DMS114 treated with DMSO at 0.1 percent for 48 hours (cell line): ENCODE results near the gene RGL4.

Experiments
- DNase-seq: peaks from one replicate; lab custom pipeline; 2025; ENCODE audit not compliant: unreplicated experiment; lab: John Stamatoyannopoulos, UW

Gene RGL4

DNA sequence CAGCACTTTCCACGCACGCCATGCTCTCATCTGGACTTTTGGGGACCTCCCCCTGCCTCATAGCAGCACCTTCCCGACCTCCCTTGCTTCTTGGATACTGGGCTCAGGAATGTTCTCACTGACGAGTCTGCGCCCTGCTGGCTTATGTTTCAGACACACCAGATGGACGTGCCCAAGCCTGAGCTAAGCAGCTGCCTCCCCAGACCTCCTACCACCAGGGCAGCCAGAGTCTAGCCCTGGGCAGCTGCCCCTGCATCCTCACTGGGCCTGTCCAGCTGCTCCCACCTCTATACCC, 13.2 kb upstream of the RGL4 start:
- no peak for DNase-seq

DNA sequence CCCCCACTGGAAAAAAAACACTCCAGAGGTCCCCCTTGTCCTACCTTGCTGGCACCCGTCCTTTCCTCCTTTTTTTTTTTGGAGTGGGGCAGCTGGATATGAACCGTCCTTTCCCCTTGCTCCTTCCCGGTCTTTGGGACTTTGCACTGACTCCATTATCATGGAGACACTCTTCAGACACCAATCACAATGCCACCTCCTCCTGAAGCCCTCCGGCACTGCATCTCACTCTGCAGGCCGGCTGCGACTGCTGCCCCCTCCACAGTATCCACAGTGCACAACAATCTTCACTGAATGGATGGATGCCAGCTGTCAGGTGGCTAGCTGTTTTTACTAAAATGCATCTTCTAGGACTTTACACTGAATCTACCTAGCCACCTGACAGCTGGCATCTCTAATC, 12.7 kb upstream of the RGL4 start:
- DNase-seq: no peak

GRCh38 chr22:23681026-23681809, 9.6 kb upstream of the RGL4 start:
- no peak for DNase-seq

- no peak for DNase-seq
These were observed 8.7 kb upstream of the RGL4 start for GRCh38 chr22:23682077-23682476.

- DNase-seq: no peak
These were observed 7.9 kb upstream of the RGL4 start for GRCh38 chr22:23682827-23683355.

- no peak for DNase-seq
These were observed 7.3 kb upstream of the RGL4 start for GRCh38 chr22:23683545-23683944.

DNA sequence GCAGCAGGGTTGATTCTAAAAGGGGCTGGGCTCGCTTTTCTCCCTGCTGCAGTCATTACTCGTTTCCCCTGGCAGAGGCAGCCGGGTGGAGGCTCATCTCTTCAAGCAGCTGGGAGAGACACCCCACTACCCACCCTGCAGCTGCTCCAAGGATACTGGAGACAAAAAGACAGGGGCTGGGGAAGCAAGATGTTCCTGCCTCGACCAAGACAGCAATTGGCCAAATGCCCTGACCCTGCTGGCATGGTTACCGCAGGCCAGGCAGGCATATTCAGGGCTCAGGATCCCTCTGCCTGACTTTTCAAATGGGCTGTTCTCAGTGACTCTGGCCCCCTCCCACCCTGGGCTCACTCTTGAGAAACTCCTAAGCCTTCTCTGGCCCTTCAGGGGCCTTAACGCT, 6.8 kb upstream of the RGL4 start:
- DNase-seq: no peak

DNA sequence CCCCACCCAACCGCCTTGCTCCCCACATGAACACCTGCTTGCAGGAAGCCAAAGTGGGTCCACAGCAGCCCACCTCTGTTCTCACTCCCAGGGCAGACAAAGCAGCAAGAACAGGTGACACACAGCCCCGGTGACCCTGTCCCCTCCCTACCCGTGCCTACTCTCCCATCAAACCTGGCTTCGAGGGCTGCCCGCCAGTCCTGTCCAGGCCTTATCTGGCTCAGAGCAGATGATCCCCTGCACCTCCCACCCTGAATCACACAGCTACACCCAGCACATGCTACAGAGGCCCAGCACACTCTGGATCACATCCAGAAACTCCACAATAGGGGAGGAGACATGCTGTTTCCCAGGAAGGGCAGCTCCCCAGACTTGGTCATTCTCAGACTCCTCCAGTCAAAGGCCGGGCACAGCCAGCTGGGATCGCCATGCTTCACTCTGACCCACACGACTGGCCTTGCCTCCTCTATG, 6.2 kb upstream of the RGL4 start:
- no peak for DNase-seq

GRCh38 chr22:23685205-23685784, 5.5 kb upstream of the RGL4 start:
- no peak for DNase-seq

GRCh38 chr22:23686416-23687024, 4.3 kb upstream of the RGL4 start:
- no peak for DNase-seq

DNA sequence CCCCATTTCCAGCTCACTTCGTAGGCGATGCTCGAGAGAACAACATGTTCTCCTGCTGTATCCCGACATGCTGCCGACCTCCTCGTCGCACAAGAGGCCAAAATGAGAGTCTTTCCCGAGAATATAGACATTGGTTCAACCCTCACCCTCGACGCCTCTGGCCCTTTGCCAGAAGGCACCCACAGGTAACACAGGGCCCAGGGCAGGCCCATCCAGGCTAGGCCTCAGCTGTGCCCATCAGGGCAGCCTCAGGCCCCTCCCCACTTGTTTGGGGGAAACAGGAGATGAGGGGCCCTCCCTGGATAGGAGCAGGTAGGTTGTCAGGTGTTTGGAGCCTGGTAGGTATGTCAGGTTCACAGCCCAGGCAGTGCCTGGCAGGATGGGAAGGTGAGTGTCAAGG, 2.7 kb upstream of the RGL4 start:
- DNase-seq: no peak

GRCh38 chr22:23688571-23688970, 2.2 kb upstream of the RGL4 start:
- no peak for DNase-seq

- DNase-seq: no peak
These were observed 1.4 kb upstream of the RGL4 start for GRCh38 chr22:23689414-23689813.

DNA sequence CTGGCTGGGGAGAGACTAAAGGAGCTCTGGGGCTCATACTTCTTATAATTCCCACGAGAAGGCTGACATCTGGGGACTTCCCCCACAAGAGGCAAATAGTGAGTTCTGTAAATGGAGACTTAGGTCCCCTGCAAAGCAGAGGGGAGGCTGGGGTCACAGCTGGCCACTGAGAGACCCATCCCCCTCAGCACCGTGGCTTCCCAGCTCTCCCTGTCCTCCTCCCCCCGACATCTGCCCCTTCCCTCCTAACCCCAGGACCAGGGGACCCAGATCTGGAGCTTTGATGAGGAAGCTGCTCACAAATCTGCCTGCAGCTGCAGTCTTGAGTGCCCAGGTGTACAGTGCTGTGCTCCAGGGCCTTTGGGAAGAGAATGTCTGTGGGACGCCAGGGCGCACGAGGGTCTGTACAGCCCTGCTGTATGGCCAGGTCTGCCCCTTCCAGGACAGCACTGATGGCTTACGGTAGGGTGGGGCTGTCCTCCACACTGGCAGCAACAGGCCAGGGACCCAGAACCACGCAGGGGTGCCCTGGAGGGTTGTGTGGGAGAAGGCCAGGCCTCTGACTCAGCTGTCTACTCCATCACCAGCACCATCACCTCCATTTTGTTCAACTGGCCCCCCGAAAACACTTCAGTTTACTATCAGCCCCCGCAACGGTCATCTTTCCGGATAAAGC, 1.1 kb downstream of the RGL4 start:
- DNase-seq: no peak

DNA sequence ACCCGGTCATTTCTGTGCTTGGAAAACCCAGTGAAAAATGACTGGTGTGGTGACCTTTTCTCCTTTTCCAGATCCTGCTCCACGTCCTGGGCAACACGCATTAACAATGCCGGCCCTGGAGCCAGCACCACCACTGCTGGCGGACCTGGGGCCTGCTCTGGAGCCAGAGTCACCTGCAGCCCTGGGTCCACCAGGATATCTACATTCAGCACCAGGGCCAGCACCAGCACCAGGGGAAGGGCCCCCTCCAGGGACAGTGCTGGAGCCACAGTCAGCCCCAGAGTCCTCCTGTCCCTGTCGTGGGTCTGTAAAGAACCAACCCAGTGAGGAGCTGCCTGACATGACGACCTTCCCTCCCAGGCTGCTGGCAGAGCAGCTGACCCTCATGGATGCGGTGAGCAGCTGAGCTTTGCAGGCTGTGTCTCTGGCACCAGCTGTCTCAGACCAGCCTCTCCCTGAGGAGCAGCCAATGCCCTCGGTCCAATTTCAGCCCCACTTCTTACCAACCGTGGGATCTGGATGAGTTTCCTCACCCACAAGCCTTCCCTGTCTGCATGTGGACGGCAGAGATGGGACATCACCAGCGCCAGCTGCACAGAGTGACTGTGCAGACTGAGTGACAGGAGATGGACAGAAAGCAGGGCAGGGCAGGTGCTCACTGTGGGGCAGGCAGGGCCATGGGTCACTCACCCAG, 1.9 kb downstream of the RGL4 start:
- DNase-seq: no peak

- DNase-seq: no peak
These were observed 3.3 kb downstream of the RGL4 start for GRCh38 chr22:23693979-23694680.

- DNase-seq: no peak
These were observed 4.3 kb downstream of the RGL4 start for GRCh38 chr22:23695141-23695540.

GRCh38 chr22:23695571-23696325, 4.9 kb downstream of the RGL4 start:
- DNase-seq: no peak

DNA sequence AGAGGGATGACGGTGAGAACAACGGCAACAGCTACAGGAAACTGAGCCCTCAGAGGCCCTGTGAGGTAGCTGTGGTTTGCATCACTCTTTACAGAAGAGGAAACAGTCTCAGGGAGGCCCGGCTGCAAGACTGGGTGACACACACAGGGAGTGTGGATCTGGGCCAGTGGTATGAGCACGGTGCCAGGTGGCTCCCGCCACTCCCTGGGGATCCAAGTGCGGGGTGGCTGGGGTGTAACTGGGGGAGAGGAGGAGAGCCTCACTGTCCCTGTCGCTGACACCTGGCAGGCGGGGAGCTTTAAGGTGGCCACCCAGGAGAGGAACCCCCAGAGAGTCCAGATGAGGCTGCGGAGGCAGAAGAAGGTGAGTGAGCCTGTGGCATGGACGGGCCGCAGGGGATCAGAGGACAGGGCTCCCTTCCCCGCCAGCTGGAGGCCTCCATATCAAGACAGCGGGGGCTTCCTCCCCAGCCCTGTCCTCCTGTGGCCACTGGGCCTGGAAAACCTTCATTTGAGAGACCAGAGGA, 5.6 kb downstream of the RGL4 start:
- no peak for DNase-seq
